DMS153 treated with DMSO at 0.1 percent for 48 hours (cell line): Measurements from ENCODE around the gene NCK2.

Experiments used
- DNase-seq: peaks from one replicate; lab custom pipeline; 2025; ENCODE audit not compliant: unreplicated experiment; lab: John Stamatoyannopoulos, UW

Gene NCK2

GRCh38 chr2:105789745-105790460, 45.2 kb downstream of the NCK2 start:
- no peak for DNase-seq

GRCh38 chr2:105790461-105791149, 45.9 kb downstream of the NCK2 start:
- DNase-seq, result no peak

DNA sequence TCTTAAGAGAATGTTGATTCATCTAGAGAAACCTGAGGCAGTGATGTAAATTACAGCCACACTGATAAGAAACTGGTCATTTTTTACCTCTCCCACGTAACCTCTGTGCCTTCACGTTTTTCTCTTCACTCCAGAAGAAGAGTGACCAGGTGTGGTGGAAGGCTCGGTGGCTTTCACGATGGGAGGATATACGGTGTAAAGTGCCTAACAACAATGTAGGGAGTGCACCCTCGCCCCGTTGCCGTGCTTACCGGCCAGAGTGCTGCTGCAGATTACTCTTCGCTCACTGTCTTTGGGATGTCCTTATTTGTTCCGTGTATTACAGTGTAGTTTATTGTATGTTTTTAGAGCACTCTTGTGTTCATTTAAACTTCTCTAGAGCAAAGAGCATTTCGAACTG, 46.5 kb downstream of the NCK2 start:
- DNase-seq, result no peak

DNA sequence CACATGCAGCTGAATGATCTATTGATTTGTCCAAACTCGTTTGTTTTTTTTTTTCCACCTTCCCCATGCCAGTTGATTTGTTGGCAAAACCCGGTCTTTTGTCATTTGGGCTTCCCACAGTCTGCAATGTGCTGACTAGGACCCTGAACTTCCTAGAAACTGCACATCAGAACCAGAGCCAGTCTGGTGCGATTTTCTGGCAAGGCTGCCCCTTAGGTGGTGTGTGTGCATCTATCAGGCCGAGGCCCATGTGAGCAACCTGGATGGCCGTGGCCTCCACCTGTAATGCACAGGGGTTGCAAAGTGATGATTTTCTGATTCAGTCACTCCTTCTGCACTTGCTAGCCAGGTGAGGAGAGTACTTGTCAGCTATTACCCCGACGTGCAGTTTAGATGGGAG, 47.8 kb downstream of the NCK2 start:
- DNase-seq, result no peak

DNA sequence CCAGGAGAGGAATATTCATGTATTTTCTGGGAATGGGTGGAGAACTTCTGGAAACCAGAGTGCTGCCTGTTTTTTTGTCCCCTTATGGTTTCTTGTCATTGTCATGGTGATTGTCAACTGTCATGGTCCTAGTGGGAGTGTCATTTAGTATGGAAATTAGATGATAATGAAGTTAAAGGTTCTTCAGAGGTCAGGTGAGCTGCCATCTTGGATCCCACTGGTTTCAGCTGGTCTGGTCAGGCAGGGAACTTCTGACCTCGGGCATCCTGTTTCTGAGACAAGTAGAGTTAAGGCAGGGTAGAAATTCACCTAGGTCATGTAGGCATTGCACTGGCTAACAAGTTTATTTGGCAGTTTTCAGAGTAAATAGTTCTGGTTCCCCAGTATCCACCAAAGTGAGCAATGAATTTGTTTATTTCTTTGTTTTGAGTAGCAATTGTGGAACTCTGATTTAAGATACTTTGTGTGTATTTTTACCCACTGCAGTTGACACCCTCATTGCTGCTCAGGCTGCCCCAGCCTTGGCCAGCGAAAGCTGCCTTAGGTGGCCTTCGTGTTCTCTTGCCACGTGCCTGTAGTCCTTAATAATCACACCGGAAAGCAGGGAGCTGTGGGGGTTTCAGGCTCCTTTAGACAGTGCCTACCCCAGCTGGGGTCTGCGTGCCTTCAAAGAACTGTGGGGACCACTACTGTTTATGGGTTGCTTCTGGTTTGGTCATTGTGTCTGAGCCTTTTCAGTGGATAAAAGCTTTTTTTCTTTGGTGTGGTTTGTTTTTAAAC, 48.7 kb downstream of the NCK2 start:
- DNase-seq, result no peak

- no peak for DNase-seq
Observed at GRCh38 chr2:105794926-105795574, 50.3 kb downstream of the NCK2 start.

DNA sequence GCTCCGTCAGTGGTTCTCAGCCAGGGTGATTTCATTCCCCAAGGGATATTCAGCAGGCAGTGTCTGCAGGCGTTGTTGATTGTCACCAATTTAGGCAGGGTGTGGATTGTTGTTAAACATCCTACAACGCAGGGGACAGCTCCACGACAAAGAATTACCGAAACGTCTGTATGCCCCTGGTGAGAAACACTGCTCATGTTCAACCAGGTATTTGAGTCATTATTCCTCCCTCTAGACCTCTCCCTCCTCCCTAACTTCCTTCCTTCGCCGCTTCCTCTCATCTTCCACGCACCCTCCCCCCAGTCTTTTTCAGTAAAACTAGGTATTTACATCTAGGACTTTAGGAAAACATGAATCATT, 50.8 kb downstream of the NCK2 start:
- DNase-seq, result no peak

DNA sequence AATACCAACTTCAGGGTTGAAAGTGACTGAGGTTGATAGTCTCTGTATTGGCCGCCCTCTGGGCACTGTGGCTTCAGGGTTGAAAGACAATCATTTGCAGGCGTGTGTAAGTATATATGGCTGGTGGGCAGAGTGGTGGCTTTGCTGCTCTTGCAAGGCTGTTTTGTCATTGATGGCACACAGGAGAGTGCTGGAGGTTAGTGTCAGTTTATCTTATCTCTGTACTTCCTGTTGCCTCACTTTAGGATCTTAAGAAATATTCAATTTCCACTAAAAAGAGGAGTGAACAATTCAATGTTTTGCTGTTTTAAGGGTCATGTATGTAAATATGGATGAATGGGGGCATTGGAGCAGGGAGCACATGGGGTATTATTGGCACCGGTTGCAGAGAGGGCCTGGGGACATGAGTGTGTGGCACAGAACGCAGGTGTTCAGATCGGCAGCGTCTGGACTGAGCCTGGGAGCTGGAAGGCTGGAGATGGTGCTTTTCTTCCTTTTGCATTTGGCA, 51.5 kb downstream of the NCK2 start:
- no peak for DNase-seq

GRCh38 chr2:105796791-105797190, 52.1 kb downstream of the NCK2 start:
- DNase-seq, result no peak

DNA sequence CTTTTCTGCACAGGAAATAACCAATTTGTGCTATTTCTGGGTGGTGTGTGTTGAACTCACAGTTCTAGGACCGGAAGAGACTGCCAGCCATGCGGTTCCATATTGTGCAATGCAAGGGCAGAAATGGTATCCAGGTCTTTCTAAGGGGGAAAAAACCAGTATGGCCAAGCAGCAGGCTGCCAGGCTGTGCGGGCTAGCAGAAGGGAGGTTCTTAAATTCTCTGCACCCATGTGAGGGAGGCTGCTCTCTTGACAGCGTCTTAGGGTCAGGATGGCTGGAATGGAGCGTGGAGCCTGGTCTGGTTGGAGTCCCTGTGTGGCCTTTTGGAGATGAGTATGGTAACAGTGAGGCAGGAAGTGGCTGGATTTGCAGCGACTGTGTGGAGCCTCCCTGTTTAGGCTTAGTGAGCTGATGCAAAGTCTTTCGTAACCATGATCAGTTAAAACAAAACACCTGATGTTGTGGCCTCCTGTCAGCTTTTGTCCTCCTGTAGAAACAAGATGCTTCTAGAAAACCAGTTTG, 52.6 kb downstream of the NCK2 start:
- no peak for DNase-seq

DNA sequence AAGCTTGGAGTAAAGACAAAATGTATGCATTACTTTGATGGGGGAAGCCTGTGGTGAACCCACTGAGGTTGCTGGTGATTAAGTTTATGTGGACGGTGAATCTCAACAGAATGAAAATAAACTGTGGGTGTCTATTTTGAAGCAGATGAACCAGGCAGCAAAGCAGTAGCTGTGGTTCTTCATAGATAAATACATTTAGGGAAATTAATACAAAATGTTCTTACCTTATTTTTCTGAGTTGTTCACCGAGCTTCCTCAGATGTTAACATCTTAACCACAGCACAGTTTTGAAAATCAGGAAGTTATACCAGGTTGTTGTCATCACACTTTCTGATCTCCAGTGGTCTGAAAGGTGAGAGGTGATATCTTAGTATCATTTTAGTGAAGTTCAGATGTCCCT, 53.9 kb downstream of the NCK2 start:
- DNase-seq, result no peak

GRCh38 chr2:105800036-105800713, 55.5 kb downstream of the NCK2 start:
- DNase-seq, result no peak

- DNase-seq, result no peak
Observed at GRCh38 chr2:105800953-105801635, 56.4 kb downstream of the NCK2 start.

GRCh38 chr2:105801961-105802360, 57.2 kb downstream of the NCK2 start:
- DNase-seq, result no peak

GRCh38 chr2:105802587-105802986, 57.9 kb downstream of the NCK2 start:
- DNase-seq, result no peak

DNA sequence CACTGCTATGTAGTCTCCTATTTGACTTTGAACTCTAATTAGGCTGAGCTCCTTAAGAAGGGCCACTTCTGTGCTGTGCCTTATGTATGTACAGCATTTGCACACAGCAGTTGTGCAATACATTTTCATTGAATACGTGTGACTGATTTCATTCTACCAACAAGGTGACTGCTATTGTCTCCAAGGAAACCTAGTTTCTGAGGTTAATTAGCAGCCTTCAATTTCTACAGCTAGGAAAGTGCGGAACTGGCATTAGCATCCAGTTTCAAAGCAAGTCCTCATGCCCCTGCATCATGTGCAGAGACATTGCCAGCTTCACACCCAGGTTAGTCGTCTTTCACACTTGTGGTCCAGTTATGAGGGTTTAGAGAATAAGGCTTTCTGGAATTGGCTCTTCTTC, 58.6 kb downstream of the NCK2 start:
- DNase-seq, result no peak

GRCh38 chr2:105803773-105804172, 59.1 kb downstream of the NCK2 start:
- no peak for DNase-seq

GRCh38 chr2:105804266-105804665, 59.6 kb downstream of the NCK2 start:
- peak; percentile 87 for DNase-seq

GRCh38 chr2:105806996-105807395, 62.3 kb downstream of the NCK2 start:
- no peak for DNase-seq
